OCI-LY7 (cell line): Measurements from ENCODE around the gene GPR6. TPM values are rescaled to one million over a fixed set of nuclear protein-coding genes. Genes with fewer than 3 reads are reported as not detected.

Source experiments
- BruUV-seq: library from RNA; stranded (reverse); fragments of 400-500 nt; replicated peaks from 2 replicates; lab custom pipeline; 2021; lab: Mats Ljungman, UMichigan
- CTCF ChIA-PET: fragments of 300-600 bp; sonication (Branson Sonifier 250); formaldehyde crosslinking; loops from one replicate; lab custom pipeline; 2022; ENCODE audit warnings: antibody characterized with exemption; ENCODE audit not compliant: unreplicated experiment; lab: Charles Lee
- POLR2A ChIA-PET: fragments of 300-600 bp; sonication (Branson Sonifier 250); formaldehyde crosslinking; loops from one replicate; lab custom pipeline; 2022; ENCODE audit warnings: antibody characterized with exemption; lab: Charles Lee
- DNase-seq: peaks from one replicate; pipeline ENCODE4 v3.0.0-alpha.2; 2015; ENCODE audit warnings: low spot score
- H2AFZ ChIP-seq: fragments of 200-600 bp; sonication (generic), shearing (Covaris generic); 2 replicates; pipeline ENCODE4 v1.6.1; 2014; ENCODE audit warnings: mild to moderate bottlenecking, antibody characterized with exemption, low read length, moderate library complexity
- H3K27ac ChIP-seq: fragments of 200-600 bp; sonication (generic); 2 replicates; pipeline ENCODE4 v1.5.1; 2014; ENCODE audit warnings: mixed run types, low read depth, mild to moderate bottlenecking, moderate library complexity, low read length, inconsistent platforms; ENCODE audit not compliant: poor library complexity, severe bottlenecking
- H3K36me3 ChIP-seq: fragments of 200-600 bp; sonication (generic); 2 replicates; pipeline ENCODE4 v1.6.1; 2014; ENCODE audit warnings: mild to moderate bottlenecking, antibody characterized with exemption, low read length, moderate library complexity, mixed read lengths; ENCODE audit not compliant: insufficient read depth
- H3K4me1 ChIP-seq: fragments of 200-600 bp; sonication (generic); 2 replicates; pipeline ENCODE4 v1.5.1; 2014; ENCODE audit warnings: mild to moderate bottlenecking, low read length; ENCODE audit not compliant: insufficient read depth, poor library complexity, severe bottlenecking
- H3K4me2 ChIP-seq: fragments of 200-600 bp; sonication (generic); 2 replicates; pipeline ENCODE4 v1.6.1; 2014; ENCODE audit warnings: mild to moderate bottlenecking, low read length
- H3K4me3 ChIP-seq: fragments of 200-600 bp; sonication (generic); 2 replicates; pipeline ENCODE4 v1.5.1; 2014; ENCODE audit warnings: mild to moderate bottlenecking, low read depth, low read length; ENCODE audit not compliant: poor library complexity, severe bottlenecking
- H3K79me2 ChIP-seq: fragments of 200-600 bp; sonication (generic); 2 replicates; pipeline ENCODE4 v1.6.1; 2016; ENCODE audit warnings: low read depth, mild to moderate bottlenecking, low read length, moderate library complexity, mixed read lengths; ENCODE audit not compliant: insufficient read depth
- H3K9me2 ChIP-seq: fragments of 200-600 bp; sonication (generic); 2 replicates; pipeline ENCODE4 v1.6.1; 2016; ENCODE audit warnings: mild to moderate bottlenecking, low read length, mixed read lengths; ENCODE audit not compliant: insufficient read depth
- H3K9me3 ChIP-seq: fragments of 200-600 bp; sonication (generic); 2 replicates; pipeline ENCODE4 v1.6.1; 2014; ENCODE audit warnings: mild to moderate bottlenecking, mixed run types, low read length, mixed read lengths
- H4K20me1 ChIP-seq: fragments of 200-600 bp; sonication (generic); 2 replicates; pipeline ENCODE4 v1.6.1; 2014; ENCODE audit warnings: mild to moderate bottlenecking, antibody characterized with exemption, low read length, moderate library complexity, mixed read lengths; ENCODE audit not compliant: insufficient read depth
- EZH2phosphoT487 ChIP-seq: fragments of 200-600 bp; sonication (generic); IDR thresholded peaks from 2 replicates; pipeline ENCODE4 v1.6.1; 2018; ENCODE audit warnings: low read depth, borderline replicate concordance, mild to moderate bottlenecking, mixed run types, antibody characterized with exemption, low read length, moderate library complexity, mixed read lengths
- intact Hi-C: fragments of 100-400 bp; cut with micrococcal nuclease; formaldehyde crosslinking; loops from one replicate; pipeline ENCODE4 v1.10.0; 2022; ENCODE audit not compliant: unreplicated experiment
- total RNA-seq, 2 experiments: library from RNA; depleted of rRNA in 1 of 2; stranded (reverse); fragments of >200 nt in 1 of 2; shearing (Covaris generic) in 1 of 2; gene quantifications; 2 replicates each; pipeline ENCODE4 v1.2.3, GENCODE V29; 2014 to 2022
- TF ChIP-seq, protein P1 (sequence below): fragments of 200-600 bp; sonication (generic); conservative IDR thresholded peaks from 2 replicates; pipeline ENCODE4 v1.5.1; 2014; ENCODE audit warnings: mild to moderate bottlenecking, antibody characterized with exemption, low read length, moderate library complexity, mixed read lengths

The GPR6 gene
- total RNA-seq, 2 experiments from 2014 or later: not detected

DNA sequence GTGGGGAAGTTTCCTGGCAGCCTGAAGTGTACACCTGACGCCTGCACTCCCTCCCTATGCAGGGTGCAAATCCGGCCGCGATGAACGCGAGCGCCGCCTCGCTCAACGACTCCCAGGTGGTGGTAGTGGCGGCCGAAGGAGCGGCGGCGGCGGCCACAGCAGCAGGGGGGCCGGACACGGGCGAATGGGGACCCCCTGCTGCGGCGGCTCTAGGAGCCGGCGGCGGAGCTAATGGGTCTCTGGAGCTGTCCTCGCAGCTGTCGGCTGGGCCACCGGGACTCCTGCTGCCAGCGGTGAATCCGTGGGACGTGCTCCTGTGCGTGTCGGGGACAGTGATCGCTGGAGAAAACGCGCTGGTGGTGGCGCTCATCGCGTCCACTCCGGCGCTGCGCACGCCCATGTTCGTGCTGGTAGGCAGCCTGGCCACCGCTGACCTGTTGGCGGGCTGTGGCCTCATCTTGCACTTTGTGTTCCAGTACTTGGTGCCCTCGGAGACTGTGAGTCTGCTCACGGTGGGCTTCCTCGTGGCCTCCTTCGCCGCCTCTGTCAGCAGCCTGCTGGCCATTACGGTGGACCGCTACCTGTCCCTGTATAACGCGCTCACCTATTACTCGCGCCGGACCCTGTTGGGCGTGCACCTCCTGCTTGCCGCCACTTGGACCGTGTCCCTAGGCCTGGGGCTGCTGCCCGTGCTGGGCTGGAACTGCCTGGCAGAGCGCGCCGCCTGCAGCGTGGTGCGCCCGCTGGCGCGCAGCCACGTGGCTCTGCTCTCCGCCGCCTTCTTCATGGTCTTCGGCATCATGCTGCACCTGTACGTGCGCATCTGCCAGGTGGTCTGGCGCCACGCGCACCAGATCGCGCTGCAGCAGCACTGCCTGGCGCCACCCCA lies 1.2 kb downstream of the GPR6 start:
- no peak for DNase-seq
- intact Hi-C loops: no loop called here
- ChIA-PET POLR2A (no interaction called here), CTCF (no interaction called here)
- H3K79me2 ChIP-seq: no peaks in the 10 kb centered on the region
- H3K4me1 ChIP-seq: no peaks in the 10 kb centered on the region
- no peaks in the 10 kb centered on the region for H3K9me2 ChIP-seq
- no peaks in the 10 kb centered on the region for H3K36me3 ChIP-seq
- no peak overlapping the region for H3K27ac ChIP-seq
- TF ChIP-seq, protein P1, sequence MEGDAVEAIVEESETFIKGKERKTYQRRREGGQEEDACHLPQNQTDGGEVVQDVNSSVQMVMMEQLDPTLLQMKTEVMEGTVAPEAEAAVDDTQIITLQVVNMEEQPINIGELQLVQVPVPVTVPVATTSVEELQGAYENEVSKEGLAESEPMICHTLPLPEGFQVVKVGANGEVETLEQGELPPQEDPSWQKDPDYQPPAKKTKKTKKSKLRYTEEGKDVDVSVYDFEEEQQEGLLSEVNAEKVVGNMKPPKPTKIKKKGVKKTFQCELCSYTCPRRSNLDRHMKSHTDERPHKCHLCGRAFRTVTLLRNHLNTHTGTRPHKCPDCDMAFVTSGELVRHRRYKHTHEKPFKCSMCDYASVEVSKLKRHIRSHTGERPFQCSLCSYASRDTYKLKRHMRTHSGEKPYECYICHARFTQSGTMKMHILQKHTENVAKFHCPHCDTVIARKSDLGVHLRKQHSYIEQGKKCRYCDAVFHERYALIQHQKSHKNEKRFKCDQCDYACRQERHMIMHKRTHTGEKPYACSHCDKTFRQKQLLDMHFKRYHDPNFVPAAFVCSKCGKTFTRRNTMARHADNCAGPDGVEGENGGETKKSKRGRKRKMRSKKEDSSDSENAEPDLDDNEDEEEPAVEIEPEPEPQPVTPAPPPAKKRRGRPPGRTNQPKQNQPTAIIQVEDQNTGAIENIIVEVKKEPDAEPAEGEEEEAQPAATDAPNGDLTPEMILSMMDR: no peak
- no peak for TF ChIP-seq EZH2phosphoT487
- no peaks in the 10 kb centered on the region for H3K9me3 ChIP-seq
- no peak overlapping the region for H3K4me2 ChIP-seq
- H2AFZ ChIP-seq: no peak overlapping the region
- H4K20me1 ChIP-seq: no peaks in the 10 kb centered on the region
- H3K4me3 ChIP-seq: no peak overlapping the region
- no TSS peak for BruUV-seq

DNA sequence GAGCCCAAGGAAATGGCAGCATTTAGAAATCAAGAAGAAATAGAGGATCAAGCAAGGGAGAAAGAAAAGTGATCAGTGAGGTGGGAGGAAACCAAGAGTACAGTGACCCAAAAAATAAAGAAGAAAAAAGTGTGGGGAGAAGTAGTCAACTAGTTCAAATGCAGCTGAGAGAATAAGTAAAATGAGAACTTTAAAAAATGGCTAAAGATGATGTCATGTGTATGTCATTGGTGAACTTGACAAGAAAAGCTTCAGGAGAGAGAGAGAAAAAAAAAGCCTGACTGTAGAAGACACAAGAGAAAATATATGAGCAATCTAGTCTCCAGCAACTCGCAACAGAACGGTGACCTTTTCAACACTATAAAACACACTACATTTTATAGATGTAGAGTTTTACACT lies 6.3 kb downstream of the GPR6 start:
- no peak overlapping the region for H2AFZ ChIP-seq
- no peaks in the 10 kb centered on the region for H3K36me3 ChIP-seq
- H3K4me1 ChIP-seq: no peaks in the 10 kb centered on the region
- H4K20me1 ChIP-seq: no peaks in the 10 kb centered on the region
- CTCF ChIA-PET: no interaction called here
- no peak for TF ChIP-seq EZH2phosphoT487
- TF ChIP-seq, protein P1: no peak
- BruUV-seq: no TSS peak
- no peak overlapping the region for H3K4me3 ChIP-seq
- no peak overlapping the region for H3K4me2 ChIP-seq
- H3K27ac ChIP-seq: no peak overlapping the region
- no peaks in the 10 kb centered on the region for H3K9me3 ChIP-seq
- intact Hi-C loops: no loop called here
- POLR2A ChIA-PET: no interaction called here
- H3K9me2 ChIP-seq: no peaks in the 10 kb centered on the region
- H3K79me2 ChIP-seq: no peaks in the 10 kb centered on the region
- no peak for DNase-seq

DNA sequence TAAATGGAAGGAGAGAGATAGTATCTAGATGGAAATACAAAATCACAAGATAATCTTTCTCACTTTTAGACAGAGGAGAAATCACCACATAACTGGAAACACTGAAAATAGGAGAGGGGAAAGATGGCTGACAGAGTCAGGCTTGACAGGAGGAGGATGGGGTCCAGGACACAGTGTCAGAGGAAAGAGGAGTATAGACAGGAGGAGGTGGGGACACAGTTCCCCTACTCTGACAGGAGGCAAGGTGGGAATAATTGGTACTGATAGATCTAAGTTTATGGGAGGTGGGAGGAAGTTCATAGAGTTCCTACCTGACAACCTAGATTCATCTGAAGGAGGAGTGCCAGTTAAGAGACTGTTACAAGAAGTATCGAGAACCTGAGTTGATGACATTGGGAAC lies 9.1 kb downstream of the GPR6 start:
- no peaks in the 10 kb centered on the region for H3K4me1 ChIP-seq
- CTCF ChIA-PET: no interaction called here
- no peaks in the 10 kb centered on the region for H3K9me3 ChIP-seq
- H3K4me2 ChIP-seq: no peak overlapping the region
- POLR2A ChIA-PET: interaction anchor here (0.6 kb wide), 1 partner anchor 305 kb away, joined by 3 read pairs; no protein-coding TSS in a partner anchor
- no peaks in the 10 kb centered on the region for H4K20me1 ChIP-seq
- no peaks in the 10 kb centered on the region for H3K9me2 ChIP-seq
- no peak for DNase-seq
- BruUV-seq: no TSS peak
- no peak overlapping the region for H3K4me3 ChIP-seq
- intact Hi-C loops: no loop called here
- no peak for TF ChIP-seq EZH2phosphoT487
- TF ChIP-seq, protein P1: no peak
- no peak overlapping the region for H3K27ac ChIP-seq
- no peak overlapping the region for H2AFZ ChIP-seq
- no peaks in the 10 kb centered on the region for H3K36me3 ChIP-seq
- no peaks in the 10 kb centered on the region for H3K79me2 ChIP-seq
